OCI-LY3 (cell line): Measurements from ENCODE around the gene DHX57.

Source experiments
- EZH2phosphoT487 ChIP-seq: fragments of 200-600 bp; shearing (Covaris generic); IDR thresholded peaks from 2 replicates; pipeline ENCODE4 v1.6.1; 2018; ENCODE audit warnings: antibody characterized with exemption, mixed run types, low read depth
- TF ChIP-seq, protein P1 (sequence below): fragments of 200-600, 300-600 bp; sonication (generic); IDR thresholded peaks from 2 replicates; pipeline ENCODE4 v1.5.1; 2014; ENCODE audit warnings: antibody characterized with exemption, low read length, low read depth

- TF ChIP-seq, protein P1, sequence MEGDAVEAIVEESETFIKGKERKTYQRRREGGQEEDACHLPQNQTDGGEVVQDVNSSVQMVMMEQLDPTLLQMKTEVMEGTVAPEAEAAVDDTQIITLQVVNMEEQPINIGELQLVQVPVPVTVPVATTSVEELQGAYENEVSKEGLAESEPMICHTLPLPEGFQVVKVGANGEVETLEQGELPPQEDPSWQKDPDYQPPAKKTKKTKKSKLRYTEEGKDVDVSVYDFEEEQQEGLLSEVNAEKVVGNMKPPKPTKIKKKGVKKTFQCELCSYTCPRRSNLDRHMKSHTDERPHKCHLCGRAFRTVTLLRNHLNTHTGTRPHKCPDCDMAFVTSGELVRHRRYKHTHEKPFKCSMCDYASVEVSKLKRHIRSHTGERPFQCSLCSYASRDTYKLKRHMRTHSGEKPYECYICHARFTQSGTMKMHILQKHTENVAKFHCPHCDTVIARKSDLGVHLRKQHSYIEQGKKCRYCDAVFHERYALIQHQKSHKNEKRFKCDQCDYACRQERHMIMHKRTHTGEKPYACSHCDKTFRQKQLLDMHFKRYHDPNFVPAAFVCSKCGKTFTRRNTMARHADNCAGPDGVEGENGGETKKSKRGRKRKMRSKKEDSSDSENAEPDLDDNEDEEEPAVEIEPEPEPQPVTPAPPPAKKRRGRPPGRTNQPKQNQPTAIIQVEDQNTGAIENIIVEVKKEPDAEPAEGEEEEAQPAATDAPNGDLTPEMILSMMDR: no peak
- no peak for TF ChIP-seq EZH2phosphoT487
These were observed 123.9 kb downstream of the DHX57 start for GRCh38 chr2:38751596-38752410.
